ACHN (cell line): Measurements from ENCODE around the gene CNTRL.

Source experiments
- DNase-seq: peaks from one replicate; pipeline ENCODE4 v3.0.0-alpha.2; 2015
- in situ Hi-C: cut with HindIII; loops from 2 replicates; pipeline ENCODE4 v1.10.0; 2017; ENCODE audit warnings: low sequenced_read_pairs, low pct_ligation_motif_present, low pct_unique_long_range_greater_than_20kb

CNTRL gene

GRCh38 chr9:121187636-121188305 is 113.0 kb downstream of the CNTRL start:
- no peak for DNase-seq
- in situ Hi-C loops = no loop called here

DNA sequence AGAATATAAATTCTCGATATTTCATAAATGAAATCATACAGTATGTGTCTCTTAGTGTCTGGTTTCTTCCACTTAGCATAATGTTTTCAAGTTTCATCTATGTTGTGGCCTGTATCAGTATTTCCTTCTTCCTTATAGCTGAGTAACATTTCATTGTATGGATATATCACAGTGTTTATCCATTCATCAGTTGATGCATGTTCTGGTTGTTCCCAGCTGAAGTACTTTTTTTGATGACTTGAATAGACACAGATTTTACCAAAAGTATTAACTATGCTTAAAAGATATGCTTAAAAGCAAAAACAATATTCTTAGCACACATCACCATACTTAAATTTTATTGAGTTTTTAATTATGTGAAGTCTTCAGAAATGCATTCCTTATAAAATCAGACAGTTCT is 114.3 kb downstream of the CNTRL start:
- in situ Hi-C loops = no loop called here
- DNase-seq = no peak

DNA sequence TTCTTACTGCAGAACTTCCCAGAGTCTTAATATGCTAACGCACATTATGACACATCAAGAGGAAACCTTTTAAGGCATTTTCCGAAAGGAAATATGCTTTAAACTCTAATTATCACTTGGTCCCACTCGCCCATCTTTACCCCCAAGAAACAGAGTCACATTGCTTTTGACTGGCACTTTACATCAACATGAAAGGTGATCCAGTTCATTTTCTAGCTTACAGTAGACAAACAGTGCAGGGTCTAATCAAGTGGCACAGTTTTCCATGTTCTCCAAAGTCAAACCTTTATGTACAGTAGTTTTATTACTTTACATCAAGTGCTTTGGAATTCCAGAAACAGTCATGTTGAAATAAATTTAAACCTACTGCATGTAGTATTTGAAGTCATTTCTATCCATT is 114.9 kb downstream of the CNTRL start:
- in situ Hi-C loops = no loop called here
- no peak for DNase-seq

DNA sequence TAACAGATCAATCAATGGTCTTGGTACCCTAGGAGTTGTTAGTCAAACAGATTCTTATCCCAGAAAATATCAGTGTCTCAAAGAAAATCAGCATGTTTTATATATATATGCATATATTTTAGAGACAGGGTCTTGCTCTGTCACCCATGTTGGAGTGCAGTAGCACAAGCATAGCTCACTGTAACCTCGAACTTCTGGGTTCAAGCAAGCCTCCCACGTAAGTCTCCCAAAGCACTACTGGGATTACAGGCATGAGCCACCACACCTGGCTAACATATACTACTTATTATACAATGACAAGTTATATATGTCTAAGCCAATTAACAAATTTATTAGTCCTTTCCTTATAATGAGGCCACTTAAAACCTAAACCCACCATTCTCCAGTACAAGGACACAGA is 116.5 kb downstream of the CNTRL start:
- in situ Hi-C loops = no loop called here
- DNase-seq = no peak

GRCh38 chr9:121192518-121192917 is 117.8 kb downstream of the CNTRL start:
- DNase-seq = no peak
- in situ Hi-C loops = no loop called here

GRCh38 chr9:121192959-121193640 is 118.3 kb downstream of the CNTRL start:
- in situ Hi-C loops = no loop called here
- no peak for DNase-seq

- in situ Hi-C loops = no loop called here
- DNase-seq = no peak
Measured at GRCh38 chr9:121194730-121195129, 120.0 kb downstream of the CNTRL start.

DNA sequence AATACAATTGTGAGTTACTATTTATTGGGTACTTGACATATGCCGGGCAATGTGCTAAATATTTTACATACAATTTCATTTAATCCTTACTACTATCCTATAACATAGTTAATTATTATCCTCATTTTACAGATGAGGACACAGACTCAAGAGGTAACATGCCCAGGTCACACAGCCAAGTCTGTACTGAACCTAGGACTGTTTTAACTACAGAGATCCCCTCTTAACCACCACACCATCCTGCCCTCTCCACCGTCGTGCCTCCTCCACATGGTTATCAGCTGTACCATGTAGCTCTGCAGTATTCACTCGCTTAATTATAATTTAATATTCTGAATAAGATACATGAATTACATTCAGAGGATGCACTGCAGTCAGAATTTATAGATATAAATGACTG is 121.6 kb downstream of the CNTRL start:
- DNase-seq = no peak
- in situ Hi-C loops = no loop called here

DNA sequence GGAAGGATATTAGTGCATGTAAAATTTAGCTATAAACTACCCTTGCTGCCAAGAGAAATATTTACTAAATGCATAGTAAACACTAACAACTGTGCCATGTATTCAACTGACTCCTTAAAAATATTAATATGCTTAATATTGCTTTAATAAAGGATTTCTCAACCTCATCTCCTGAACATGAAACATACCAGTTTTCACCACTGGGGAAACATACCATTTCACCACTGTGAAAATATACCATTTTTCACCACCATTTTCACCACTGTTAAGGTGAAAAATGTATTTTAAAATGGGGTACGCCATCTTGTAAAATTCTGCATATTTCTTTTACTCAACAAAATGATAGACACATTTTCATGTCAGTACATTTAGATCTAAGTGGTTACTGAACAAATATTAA is 122.4 kb downstream of the CNTRL start:
- in situ Hi-C loops = no loop called here

GRCh38 chr9:121198512-121199042 is 123.8 kb downstream of the CNTRL start:
- in situ Hi-C loops = no loop called here
- DNase-seq = no peak

More for the DNA sequence above, 122.4 kb downstream of the CNTRL start:
- DNase-seq = no peak

DNA sequence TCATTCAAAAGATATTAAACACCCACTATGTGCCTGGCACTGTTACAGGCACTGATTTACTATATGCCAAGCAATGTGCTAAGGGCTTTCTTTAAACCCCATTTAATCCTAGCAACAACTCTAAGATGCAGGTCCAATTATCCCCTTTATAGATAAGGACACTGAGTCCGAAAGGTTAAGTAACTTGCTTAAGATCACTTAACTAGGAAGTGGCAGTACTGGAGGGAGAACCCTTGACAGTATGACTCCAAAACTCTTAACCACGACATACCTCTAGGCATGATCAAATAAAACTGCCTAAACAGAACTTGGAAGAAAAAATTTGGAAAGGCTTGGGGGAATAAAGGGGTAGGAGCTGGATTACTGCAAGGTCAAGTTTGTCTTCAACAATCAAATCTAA is 125.2 kb downstream of the CNTRL start:
- in situ Hi-C loops = no loop called here

DNA sequence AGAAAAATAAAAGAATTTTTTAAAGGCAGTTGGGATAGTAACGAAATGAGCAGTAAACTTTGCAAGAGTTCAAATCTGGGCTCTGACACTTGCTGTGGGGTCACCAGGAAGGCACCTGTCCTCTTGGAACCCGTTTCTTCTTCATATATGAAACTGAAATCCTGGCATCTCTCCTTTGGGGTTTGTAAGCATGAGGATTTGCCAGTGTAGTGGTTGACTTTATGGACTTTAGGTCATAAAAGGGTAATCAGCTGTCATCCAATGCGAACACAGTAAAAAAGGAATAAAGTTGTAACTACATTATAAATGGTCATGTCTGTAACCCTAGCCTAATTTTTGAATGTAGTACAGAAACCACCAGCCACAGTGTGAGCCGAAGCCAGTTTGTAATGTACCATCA is 125.6 kb downstream of the CNTRL start:
- no peak for DNase-seq
- in situ Hi-C loops = no loop called here

More for the DNA sequence above, 125.2 kb downstream of the CNTRL start:
- peak; percentile 7 for DNase-seq

DNA sequence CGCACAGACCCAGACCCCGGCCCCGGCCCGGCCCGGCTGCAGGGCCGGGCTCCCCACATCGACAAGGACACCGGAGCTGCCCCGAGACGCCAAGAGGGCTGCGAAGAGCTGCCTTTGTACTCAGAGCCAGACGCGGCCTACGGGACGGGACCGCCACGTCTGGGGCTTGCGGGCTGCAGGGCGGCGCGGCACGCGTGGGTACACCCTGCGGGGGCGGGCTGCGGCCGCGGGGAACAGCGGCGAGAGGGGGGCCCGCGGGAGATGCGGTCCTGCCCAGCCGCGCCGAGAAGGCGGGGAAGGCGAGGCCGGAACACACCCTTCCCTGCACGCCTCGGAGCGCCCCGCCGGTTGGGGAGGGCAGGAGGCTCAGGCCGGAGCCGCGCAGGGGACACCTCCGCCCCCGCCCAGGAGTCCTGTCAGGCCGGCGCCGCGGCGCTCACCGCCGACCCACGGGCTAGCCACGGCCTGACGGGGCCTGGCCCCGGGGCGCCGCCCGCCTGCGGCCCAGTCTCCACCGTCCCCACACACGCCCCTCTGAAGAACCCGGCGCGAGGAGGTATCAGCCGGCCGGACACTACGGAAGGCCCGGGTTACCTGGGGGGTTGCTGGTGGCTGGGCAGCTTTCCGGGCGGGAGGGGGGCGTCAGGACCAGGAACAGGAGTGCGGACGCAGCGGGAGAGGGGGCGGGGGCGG is 126.4 kb downstream of the CNTRL start:
- peak; percentile 35 for DNase-seq
- in situ Hi-C loops = no loop called here

- peak; percentile 95 for DNase-seq
- in situ Hi-C loops = no loop called here
Measured at GRCh38 chr9:121201738-121202533, 127.2 kb downstream of the CNTRL start, which contains the start of gene RAB14. TSS of gene RAB14 (minus strand) at chr9:121201869. CDS start at chr9:121193412, 8,457 bp downstream.

- DNase-seq = no peak
- in situ Hi-C loops = no loop called here
Measured at GRCh38 chr9:121204121-121204520, 129.4 kb downstream of the CNTRL start.

DNA sequence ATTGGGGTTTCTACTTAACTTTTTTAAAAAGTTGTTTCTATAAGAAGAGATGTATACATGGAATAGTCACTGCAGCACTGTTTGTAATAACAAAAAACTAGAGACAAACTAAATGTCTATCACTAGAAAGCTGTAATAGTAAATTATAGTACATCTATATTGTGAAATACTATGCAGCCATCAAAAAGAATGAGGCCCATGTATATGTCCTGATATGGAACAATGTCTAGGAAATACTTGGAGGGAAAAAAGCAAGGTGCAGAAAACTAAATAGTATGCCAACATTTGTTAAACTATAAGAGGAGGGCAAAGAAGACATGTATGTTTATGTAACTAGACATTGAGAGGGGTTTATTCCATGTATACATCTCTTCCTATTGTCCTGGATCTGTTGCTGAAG is 129.9 kb downstream of the CNTRL start:
- in situ Hi-C loops = no loop called here
- no peak for DNase-seq

DNA sequence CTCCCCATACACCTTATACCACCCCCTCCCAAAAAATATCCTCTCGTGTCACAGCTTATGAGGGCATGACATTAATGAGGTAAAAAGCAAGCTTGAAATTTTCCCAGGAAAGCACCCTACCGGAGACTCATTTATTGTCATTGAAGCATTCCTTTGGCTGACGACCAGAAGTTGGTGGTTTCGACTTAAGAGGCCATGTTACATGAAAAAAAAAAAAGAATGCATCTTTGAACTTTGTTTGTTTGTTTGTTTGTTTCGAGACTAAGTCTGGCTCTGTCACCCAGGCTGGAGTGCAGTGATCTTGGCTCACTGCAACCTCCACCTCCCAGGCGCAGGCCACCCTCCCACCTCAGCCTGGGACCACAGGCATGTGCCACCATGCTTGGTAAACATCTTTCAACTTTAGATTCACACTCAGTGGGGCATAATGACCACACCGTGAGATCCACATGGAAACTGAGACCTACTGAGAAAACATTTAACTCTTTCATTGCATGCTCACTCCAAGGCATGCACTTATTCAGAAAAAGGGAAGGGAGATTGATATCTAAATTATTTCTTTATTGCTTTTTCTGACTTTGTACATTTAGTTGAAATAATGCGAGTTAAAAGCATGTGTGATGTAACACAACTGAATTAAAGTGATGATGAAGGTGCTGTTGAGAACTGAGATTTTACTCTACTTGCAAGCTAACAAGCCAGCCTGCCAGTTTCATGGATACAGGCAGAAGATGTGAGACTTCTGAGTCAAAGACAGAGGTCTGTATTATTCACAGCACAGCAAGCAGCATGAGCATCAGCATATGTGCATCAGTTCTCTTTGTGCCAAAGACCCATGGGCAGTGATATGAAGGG is 132.0 kb downstream of the CNTRL start:
- DNase-seq = no peak
- in situ Hi-C loops = no loop called here
